NCI-H128 (cell line): ENCODE measurements around the gene FLT3LG.
"Not testable (repeated sequence)": the region's sequence is repeated elsewhere in the genome, so short reads cannot be mapped to it uniquely, and the experiment has no call there.

Source experiments
- DNase-seq: peaks from one replicate; lab custom pipeline; 2025; ENCODE audit not compliant: unreplicated experiment; lab: John Stamatoyannopoulos, UW

Gene FLT3LG

GRCh38 chr19:49461130-49461529 is 12.9 kb upstream of the FLT3LG start:
- DNase-seq = not testable (repeated sequence)

GRCh38 chr19:49461656-49462055 is 12.4 kb upstream of the FLT3LG start:
- no peak for DNase-seq

GRCh38 chr19:49462492-49462891 is 11.5 kb upstream of the FLT3LG start:
- no peak for DNase-seq

- DNase-seq = no peak
These were observed 9.9 kb upstream of the FLT3LG start for GRCh38 chr19:49463960-49464740.

DNA sequence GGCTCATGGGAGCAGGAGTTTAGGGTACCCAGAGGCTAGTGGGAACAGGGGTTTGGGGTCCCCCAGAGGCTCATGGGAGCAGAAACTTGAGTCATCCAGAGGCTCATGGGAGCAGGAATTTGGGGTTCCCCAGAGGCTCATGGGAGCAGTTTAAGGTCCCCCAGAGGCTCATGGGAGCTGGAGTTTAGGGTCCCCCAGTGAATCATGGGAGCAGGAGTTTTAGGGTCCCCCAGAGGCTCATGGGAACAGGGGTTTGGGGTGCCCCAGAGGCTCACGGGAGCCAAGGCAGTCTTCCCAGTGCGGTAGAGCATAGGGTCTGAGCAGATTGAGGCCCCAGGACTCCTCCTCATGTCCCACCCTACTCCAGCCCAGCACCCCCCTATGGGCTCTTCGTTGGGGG is 8.6 kb upstream of the FLT3LG start:
- no peak for DNase-seq

GRCh38 chr19:49468199-49468598 is 5.8 kb upstream of the FLT3LG start:
- DNase-seq = no peak

DNA sequence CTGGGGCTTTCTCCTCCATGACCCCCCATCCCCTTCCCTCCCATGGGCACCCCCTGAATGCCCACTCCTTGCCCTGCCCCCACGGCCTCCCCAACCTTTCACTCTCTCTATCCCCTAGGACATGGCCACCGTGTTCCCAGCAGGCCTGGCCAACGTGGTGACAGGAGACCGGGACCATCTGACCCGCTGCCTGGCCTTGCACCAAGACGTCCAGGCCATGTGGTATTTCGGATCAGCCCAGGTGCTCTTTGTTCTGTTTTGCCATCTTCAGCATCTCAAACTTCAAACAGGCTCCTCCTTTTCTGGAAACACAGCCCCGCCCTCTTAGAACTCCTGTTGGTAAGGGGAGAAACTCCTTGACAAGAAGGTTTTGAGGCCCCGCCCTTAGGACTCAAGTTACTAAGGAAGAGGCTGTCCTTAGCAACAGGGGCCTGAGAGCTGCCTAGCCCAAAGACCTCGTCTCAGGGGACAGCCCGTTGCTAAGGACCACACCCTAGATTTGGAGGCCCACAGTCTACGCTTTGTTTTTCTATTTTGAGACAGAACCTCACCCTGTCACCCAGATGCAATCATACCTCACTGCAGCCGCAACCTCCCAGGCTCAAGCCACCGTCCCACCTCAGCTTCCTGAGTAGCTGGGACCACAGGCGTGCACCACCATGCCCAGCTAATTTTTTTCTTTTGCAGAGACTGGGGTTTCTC is 5.1 kb upstream of the FLT3LG start:
- DNase-seq = peak; percentile 63

GRCh38 chr19:49469828-49470614 is 4.0 kb upstream of the FLT3LG start:
- DNase-seq = no peak

GRCh38 chr19:49470615-49470978 is 3.4 kb upstream of the FLT3LG start:
- no peak for DNase-seq

GRCh38 chr19:49472936-49473335 is 1.1 kb upstream of the FLT3LG start:
- DNase-seq = no peak

DNA sequence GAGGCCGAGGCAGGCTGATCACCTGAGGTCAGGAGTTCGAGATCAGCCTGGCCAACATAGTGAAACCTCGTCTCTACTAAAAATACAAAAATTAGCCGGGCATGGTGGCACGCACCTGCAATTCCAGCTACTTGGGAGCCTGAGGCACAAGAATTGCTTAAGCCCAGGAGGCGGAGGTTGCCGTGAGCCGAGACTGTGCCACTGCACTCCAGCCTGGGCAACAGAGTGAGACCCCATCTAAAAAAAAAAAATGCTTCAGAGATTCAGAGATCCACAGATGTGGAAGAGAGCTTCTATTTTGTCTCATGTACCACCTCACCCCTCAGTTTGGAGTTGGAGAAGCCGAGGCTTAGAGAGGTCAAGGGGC is 531 bp upstream of the FLT3LG start:
- DNase-seq = not testable (repeated sequence)

DNA sequence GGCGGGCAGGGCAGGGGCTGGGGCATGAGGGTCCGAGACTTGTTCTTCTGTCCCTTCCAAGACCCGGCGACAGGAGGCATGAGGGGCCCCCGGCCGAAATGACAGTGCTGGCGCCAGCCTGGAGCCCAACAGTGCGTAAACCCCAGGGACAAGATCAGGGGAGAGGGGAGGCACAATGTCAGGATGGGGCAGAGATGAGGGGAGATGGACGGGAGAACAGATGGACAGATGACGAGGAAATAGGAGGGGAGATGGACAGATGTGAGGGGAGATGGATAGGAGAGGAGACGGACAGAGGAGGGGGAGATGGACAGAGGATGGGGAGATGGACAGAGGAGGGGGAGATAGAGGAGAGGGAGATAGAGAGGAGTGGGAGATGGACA is 518 bp downstream of the FLT3LG start:
- DNase-seq = no peak

GRCh38 chr19:49475191-49475917 is 1.3 kb downstream of the FLT3LG start:
- no peak for DNase-seq

DNA sequence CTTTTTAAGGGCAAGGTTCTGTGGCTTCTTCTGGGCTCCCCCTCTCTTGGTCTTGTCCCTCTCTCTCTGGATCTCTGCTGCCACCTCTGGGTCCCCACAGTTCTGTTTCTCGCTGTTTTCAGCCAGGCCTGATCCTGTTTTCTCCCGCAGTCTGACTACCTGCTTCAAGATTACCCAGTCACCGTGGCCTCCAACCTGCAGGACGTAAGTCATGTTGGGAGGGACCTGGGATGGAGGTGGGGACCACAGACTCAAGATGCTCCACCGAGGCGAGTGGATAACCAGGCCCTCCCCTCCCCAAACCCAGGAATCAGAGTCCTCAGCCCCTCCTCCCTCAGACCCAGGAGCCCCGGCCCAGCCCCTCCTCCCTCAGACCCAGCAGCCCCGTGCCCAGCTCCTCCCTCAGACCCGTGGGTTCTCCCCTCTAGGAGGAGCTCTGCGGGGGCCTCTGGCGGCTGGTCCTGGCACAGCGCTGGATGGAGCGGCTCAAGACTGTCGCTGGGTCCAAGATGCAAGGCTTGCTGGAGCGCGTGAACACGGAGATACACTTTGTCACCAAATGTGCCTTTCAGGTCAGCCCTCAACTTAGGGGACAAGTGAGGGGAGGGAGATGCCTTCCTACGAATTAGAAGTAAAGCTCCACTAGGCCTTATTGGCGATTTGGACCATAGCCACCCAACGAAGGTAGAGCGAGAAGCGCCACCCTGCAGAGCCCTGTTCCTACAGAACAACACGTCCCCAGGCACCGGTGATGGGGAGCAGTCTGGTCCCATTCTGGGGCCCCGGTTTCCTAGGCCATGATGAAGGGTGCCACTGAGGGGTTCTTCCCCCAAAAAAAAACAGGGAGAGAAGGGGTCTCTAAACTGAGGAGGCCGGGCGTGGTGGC is 2.2 kb downstream of the FLT3LG start:
- no peak for DNase-seq

- DNase-seq = no peak
These were observed 6.1 kb downstream of the FLT3LG start for GRCh38 chr19:49479975-49480628.

GRCh38 chr19:49481020-49481683 is 7.1 kb downstream of the FLT3LG start:
- DNase-seq = no peak

DNA sequence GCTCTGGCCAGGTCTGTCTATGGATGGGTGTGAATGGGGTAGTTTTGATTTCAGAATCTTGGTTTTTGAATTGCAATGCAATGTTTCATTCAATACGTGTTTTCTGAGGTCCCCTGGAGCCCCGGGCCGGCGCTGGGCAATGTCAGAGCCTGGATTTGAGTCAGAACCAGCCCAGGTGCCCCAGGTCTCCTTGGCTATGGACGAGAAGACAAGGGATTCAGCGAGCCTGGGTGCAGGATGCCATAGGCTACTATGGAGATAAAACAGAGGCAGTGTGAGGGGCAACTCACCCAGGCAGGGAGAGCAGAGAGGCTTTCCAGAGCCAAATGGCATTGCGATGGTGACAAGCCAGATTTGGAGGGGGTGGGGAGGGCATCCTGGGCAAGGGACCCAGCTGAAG is 12.2 kb downstream of the FLT3LG start:
- DNase-seq = no peak

- no peak for DNase-seq
These were observed 12.8 kb downstream of the FLT3LG start for GRCh38 chr19:49486710-49487276.
